NCI-H526 treated with DMSO at 0.1 percent for 48 hours (cell line): ENCODE measurements around the gene DACH1.

Experiments
- DNase-seq: peaks from one replicate; lab custom pipeline; 2025; lab: John Stamatoyannopoulos, UW

Gene DACH1

GRCh38 chr13:71395053-71395452, 472.0 kb downstream of the DACH1 start:
- DNase-seq: no peak

GRCh38 chr13:71394176-71394575, 472.8 kb downstream of the DACH1 start:
- no peak for DNase-seq
